ENCODE measurements around the gene GLB1L2.

GLB1L2 gene

DNA sequence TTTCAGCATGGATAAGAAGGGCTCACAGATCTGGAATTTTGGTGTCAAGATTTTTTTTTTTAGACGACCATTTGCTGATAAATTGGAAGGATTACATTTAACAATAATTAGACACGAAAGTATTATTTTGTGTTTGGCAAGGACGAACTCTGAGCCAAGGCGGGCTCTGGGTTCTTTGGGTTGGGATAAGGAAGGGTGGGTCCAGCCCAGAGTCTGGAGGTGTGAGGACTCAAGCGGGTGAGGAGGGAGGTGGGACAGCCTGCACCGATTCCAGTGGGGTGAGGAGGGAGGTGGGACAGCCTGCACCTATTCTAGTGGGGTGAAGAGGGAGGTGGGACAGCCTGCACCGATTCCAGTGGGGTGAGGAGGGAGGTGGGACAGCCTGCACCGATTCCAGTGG, 76.1 kb downstream of the GLB1L2 start:
- no peak for DNase-seq

GRCh38 chr11:134409552-134410429, 78.0 kb downstream of the GLB1L2 start:
- no peak for DNase-seq

DNA sequence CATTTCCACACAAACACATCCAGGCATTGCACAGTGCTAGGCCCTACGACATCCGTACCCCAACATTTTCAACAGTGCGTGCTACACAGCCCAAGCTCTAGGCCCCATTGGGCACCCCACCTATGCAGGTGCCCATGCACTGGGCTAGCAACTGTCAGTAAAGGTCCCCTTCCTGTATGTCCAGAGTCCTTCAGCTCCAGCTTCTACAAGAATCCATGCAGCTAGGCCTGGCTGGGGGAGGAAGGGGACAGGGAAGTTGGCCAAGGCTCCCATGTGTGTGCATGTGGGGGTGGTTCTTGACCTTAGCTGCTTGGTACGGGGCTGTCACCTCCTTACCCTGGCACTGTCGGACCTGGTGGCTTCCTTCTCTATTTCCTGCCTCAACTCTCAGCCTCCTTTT, 79.0 kb downstream of the GLB1L2 start:
- no peak for DNase-seq

DNA sequence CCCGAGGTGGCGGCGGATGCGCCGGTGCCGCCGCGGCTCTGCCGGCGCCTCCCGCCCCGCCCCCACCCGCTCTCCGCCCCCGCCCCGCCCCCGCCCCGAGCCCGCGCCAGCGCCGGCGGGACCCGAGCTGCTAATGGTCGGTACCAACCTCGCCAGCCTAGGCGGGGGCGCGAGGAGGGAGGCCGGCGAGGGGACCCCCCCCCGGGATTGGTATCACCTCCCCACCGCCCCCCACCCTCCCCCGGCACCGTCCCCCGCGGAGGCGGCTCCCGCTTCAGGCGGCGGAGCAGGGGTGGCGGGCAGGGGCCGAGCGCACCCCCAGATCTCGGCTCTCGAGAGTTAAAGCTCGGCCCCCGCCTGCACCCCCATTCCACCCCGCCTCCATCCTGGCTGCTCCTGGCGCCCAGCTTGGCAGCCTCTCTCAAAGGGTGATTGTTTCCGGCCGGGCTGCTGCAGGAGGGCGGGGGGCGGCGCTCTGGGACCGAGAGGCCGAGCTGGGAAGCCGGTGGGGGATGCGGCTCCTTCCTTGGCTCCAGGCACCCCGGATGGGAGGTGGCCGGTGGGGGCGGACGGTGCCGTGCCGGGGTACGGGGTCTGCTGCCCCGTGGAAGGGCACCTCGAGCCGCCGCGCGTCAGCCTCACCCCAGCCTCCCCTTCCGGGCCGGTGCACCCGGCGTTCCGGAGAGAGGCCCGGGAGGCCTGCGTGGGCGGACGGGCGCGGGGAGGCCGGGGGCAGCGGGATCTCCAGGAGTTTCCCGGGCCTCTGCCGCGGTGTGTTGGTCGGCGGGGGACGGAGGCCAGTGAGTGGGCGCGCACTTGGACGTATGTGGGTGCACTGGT, 80.6 kb downstream of the GLB1L2 start, which contains the start of gene B3GAT1:
Gene B3GAT1, minus strand, starts transcription at position 40 of the 840 bp plus-strand sequence. CDS start 24,583 bp downstream, outside the sequence.
- no peak for DNase-seq

GRCh38 chr11:134413043-134413825, 81.4 kb downstream of the GLB1L2 start:
- DNase-seq: no peak

GRCh38 chr11:134413826-134414731, 82.3 kb downstream of the GLB1L2 start:
- DNase-seq: no peak

DNA sequence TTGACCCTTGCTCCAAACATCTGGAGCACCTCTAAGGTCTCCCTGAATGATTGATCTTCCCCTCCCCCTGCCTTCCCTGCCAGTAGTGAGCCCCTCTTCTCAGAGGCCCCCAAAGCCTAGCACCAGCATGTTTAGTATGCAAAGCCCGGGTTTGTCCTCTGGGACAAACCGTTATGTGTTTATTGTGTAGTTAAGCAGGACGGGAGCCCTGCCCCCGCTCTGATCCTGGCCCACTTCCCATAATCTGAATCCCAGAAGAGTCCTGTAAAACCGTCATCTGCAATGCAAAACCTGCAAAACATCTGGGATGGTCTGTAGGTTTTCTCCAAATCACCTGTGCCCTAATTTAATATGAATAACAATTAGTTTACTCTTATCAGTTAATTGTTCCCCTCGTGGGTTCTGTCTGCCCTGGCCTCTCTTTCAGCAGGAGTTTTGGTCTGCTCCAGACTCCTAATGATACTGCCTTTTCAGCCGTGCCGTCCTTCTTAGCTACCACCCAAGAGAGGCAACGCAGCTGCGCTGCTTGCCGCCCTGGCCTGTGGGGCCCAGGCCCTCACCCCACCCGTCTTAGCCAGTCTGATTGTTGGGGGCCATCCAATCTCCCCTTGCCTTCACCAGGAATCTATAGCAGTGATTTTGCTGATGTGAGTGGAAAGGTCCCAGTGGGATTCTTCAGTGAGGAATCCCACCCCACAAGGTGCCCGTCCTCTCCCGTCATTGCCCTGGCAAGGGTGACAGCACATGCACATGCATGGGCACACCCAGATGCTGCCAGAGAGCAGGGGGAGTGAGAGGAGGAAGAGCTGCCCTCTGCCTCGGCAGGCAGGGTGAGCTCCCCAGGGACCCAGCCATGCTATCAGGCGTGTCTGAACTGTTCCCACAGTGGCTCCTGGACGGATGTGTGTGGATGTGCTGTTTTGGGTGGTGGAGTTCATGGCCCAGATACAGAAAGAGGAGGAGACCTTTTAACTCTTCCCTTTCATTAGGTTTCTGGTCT, 83.3 kb downstream of the GLB1L2 start:
- DNase-seq: no peak

- no peak for DNase-seq
Measured at GRCh38 chr11:134416726-134417125, 84.9 kb downstream of the GLB1L2 start.

DNA sequence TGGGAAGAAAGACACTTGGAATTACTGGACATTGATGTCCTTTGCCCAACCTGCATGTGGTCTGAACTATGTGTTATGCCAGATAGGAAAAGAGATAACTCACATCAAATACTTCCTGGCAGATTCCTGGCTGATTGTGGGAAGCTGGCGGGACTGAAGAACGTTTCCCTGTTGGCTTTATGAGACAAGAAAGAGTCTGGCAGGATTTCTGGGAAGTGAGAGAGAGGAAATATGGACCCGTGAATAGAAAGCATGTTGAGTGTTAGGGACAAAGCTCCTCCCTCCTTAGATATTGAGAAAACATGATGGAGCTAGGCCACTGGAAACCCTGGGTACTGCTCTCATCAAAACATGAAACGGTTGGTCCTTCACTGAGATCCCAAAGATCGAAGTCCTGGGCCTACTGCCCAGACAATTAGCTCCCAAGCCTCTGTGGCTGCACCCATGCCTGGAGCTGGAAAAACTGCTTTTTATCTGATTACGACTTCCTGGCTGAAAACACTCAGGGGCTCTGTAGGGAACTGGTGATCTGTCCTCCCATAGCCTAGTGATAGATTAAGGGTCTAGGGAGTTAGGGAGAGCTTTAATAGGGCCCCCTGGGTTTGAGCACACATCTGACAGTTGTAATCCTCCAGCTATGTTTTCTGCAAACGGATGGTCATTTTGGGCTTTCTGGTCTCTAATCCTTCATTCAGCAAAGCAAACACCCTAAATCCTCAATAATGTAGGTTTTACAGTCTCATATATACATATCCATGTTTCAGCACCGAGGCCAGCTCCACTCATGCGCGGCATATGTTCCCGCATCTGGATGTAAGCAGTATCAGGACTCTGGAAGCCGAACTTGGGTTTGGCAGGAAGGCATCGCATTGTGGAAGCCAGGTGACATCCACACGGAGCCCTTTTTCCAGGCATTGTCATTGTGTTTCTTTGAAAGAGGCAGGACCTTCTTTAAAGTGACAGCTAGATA, 86.4 kb downstream of the GLB1L2 start:
- no peak for DNase-seq

GRCh38 chr11:134423106-134423505, 91.3 kb downstream of the GLB1L2 start:
- DNase-seq: no peak

- DNase-seq: no peak
Measured at GRCh38 chr11:134425413-134425812, 93.6 kb downstream of the GLB1L2 start.

All from Kasumi-1 (cell line).